T-helper 2 cell treated with Interferon-gamma antibody and Interleukin-4, amounts not matched to agents 5 μg/mL and 100 μg/mL, for 36 hours (primary cell): ENCODE results near the gene ENPP6.
"Not testable (repeated sequence)": the region's sequence is repeated elsewhere in the genome, so short reads cannot be mapped to it uniquely, and the experiment has no call there.

Source experiments
- DNase-seq: peaks from one replicate; pipeline ENCODE4 v3.0.0; 2021; ENCODE audit warnings: low spot score
- H3K27ac Mint-ChIP-seq: one replicate; pipeline ENCODE4 v1.8.0; 2021; ENCODE audit warnings: mild to moderate bottlenecking, mixed read lengths
- H3K27me3 Mint-ChIP-seq: one replicate; pipeline ENCODE4 v1.8.0; 2021; ENCODE audit warnings: low read depth, mixed read lengths
- H3K36me3 Mint-ChIP-seq: one replicate; pipeline ENCODE4 v1.8.0; 2021; ENCODE audit warnings: low read depth, mixed read lengths
- H3K4me1 Mint-ChIP-seq: one replicate; pipeline ENCODE4 v1.8.0; 2021; ENCODE audit warnings: low read depth, mixed read lengths
- H3K4me3 Mint-ChIP-seq: one replicate; pipeline ENCODE4 v1.8.0; 2022; ENCODE audit warnings: mild to moderate bottlenecking, moderate library complexity, mixed read lengths
- H3K9me3 Mint-ChIP-seq: one replicate; pipeline ENCODE4 v1.8.0; 2021; ENCODE audit warnings: mixed read lengths

ENPP6 gene

DNA sequence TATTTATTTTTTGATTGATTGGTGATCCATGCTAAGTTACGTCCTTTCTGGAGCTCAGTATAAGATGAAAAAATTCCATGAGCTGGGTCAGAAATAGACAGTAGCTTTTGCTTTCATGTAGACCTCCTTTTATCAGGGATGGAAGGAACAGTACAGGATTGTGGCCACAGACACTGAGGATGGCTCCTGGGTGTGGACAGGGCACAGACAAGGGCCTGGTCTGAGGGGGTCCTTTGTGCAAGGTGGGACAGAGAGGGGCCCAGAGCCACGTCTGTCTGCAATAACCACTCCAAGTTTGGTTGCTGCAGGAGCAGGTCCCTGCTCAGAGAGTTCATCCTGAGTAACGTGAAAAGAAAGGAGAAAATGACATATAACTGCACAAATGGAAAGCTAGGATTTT, 127.1 kb downstream of the ENPP6 start:
- Mint-ChIP-seq H3K27ac (no peak overlapping the region), H3K4me1 (no peaks in the 10 kb centered on the region), H3K36me3 (no peaks in the 10 kb centered on the region), H3K4me3 (no peak overlapping the region), H3K9me3 (no peaks in the 10 kb centered on the region), H3K27me3 (peaks cover 2% of the 10 kb centered on the region)
- DNase-seq: no peak

DNA sequence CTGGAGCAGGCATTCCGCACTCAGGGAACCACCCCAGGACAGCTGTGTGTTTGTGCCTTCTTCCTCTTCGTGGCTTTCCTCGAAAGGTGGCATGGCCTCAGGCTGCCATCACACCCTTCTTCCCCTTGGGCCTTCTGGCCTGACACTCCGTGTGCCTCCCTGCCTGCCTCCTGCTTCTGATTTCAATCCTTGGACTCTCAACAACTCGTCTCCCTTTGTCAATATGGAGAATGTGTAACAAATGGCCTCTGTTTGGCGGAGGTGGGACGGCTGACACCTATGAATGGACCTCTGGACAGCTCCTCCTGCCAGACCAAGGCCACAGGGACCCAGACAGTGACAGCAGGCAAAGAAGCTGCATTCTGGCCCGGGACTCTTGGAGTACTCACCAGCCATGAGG, 137.0 kb downstream of the ENPP6 start:
- no peaks in the 10 kb centered on the region for H3K36me3 Mint-ChIP-seq
- no peak overlapping the region for H3K27ac Mint-ChIP-seq
- no peak for DNase-seq
- H3K27me3 Mint-ChIP-seq: peaks cover 7% of the 10 kb centered on the region
- H3K9me3 Mint-ChIP-seq: no peaks in the 10 kb centered on the region
- H3K4me3 Mint-ChIP-seq: no peak overlapping the region
- H3K4me1 Mint-ChIP-seq: no peaks in the 10 kb centered on the region

DNA sequence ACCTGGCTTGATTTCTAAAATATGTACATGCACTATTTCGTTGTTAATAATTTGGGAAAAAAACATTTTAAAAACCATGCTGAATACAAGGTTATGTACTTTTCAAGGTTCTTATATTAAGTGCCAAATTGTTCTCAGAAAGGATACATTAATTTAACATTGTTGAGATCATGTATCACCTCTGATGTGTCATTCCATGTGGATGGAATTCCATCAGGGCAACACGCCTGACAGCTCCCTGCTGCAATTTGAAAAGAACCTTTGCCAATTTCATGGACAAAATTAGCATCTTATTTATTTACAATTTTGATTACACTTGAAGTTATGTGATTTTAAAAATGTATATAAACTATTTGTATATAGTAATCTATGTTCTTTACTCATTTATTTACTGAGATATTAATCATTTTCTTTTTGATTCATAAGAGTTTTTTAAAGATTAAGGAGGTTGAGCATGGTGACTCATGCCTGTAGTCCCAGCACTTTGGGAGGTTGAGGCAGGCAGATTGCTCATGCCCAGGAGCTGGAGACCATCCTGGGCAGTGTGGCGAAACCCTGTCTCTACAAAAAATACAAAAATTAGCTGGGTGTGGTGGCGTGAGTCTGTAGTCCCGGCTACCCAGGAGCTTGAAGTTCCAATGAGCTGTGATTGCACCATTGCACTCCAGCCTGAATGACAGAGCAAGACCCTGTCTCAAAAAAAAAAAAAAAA, 142.8 kb downstream of the ENPP6 start:
- Mint-ChIP-seq H3K27ac (no peak overlapping the region), H3K4me1 (no peaks in the 10 kb centered on the region), H3K36me3 (no peaks in the 10 kb centered on the region), H3K9me3 (no peaks in the 10 kb centered on the region), H3K27me3 (peaks cover 16% of the 10 kb centered on the region), H3K4me3 (no peak overlapping the region)
- no peak for DNase-seq

DNA sequence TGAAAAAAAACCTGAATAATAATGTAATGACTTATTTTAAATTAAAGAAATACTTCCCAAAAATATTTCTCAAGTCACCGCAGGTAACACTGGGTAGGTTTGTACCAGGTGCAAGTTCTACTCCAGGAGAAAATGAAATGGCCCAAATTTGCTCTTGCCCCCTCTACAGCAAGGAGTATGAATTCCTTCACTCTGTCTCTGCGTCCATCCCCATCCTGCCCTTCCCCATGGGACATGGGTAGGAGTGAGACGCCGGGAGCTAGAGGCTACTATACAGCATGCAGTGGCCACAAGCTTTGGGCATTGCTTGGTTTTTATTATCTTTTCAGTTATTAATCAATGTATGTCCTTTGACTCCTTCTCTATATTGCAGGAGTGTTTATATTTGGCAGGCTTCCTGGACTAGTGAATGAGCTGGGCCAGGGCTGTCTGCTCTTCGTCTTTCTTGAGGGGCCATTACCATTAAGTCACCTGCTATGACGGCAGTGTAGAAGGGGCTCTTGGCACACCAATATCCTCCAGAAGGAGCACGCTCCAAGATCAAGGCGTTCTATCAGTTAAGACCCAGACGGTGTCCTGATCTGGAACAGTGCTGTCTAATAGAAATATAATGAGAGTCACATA, 149.6 kb downstream of the ENPP6 start:
- Mint-ChIP-seq H3K9me3 (no peaks in the 10 kb centered on the region), H3K4me1 (no peaks in the 10 kb centered on the region), H3K36me3 (no peaks in the 10 kb centered on the region), H3K27ac (no peak overlapping the region), H3K4me3 (no peak overlapping the region), H3K27me3 (peaks cover 12% of the 10 kb centered on the region)
- DNase-seq: no peak

DNA sequence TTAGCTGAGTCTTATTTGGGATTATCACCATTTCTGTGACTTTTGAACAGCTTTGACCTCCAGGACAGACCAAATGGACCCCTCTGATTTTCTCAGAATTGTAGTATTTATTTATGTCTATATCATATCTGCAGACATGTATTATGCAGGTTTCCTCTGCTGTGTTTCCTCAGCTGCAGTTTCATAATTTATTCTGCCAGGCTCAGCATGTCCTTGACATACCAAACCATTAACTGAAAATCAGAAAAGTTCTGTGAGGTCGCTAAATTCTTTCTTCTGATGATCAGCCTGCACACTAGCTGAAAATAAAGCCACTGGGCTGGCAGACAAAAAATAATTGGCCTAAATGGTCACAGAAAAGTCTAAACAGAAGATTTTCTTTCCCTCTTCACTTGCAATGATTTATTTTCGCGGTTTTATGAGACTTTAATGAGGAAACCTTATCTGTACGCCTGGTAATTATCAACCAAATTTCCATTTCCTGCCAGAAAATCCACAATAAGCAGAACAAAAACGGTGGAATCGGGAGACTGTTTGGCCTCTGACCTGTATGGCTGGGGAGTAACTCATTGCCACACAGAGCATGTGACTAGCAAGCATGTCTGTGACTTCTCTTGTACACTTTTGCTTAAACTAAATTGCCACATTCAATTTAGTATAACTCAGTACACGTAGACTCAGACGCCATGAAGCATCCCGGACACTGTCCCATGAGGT, 150.9 kb downstream of the ENPP6 start:
- no peaks in the 10 kb centered on the region for H3K9me3 Mint-ChIP-seq
- no peak overlapping the region for H3K27ac Mint-ChIP-seq
- H3K4me1 Mint-ChIP-seq: no peaks in the 10 kb centered on the region
- no peaks in the 10 kb centered on the region for H3K36me3 Mint-ChIP-seq
- peaks cover 3% of the 10 kb centered on the region for H3K27me3 Mint-ChIP-seq
- no peak overlapping the region for H3K4me3 Mint-ChIP-seq
- no peak for DNase-seq

DNA sequence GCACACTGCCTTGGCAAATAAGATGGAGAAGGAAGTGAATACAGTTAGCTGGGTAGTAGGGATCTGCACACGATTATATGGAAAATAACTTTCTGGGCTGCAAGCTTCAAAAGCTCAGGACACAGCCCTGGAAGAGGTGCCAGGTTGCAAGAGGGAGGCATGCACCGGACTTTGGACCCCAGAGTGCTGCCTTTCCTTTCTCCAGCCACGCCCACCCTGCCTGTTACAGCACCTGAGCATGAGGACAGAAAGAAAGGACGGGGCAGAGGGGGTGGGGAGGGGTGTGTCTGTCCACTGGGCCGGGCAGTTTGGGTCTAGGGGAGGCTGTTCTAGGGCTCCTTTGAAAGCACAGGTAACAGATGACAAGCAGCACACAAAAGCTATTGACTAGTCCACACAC, 152.8 kb downstream of the ENPP6 start:
- H3K9me3 Mint-ChIP-seq: no peaks in the 10 kb centered on the region
- no peak overlapping the region for H3K27ac Mint-ChIP-seq
- no peak overlapping the region for H3K4me3 Mint-ChIP-seq
- H3K4me1 Mint-ChIP-seq: no peaks in the 10 kb centered on the region
- peaks cover 3% of the 10 kb centered on the region for H3K27me3 Mint-ChIP-seq
- no peak for DNase-seq
- H3K36me3 Mint-ChIP-seq: no peaks in the 10 kb centered on the region

DNA sequence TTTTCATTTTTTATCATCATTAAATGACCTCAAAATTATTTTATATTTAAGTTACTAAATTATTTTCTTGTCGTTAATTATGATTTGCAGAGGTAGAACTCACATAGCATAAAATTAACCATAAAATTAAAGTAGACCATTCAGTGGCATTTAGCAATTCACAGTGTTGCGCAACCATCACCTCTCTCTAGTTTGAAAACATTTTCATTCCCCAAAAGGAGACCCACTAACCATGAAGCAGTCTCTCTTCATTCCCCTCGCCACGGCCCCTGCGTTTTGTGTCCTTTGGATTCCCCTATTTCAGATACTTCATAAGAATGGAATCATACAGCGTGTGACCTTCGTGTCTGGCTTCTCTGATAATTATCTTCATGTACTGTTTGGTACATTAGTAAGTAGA, 154.9 kb downstream of the ENPP6 start:
- Mint-ChIP-seq H3K4me1 (no peaks in the 10 kb centered on the region), H3K4me3 (no peak overlapping the region), H3K9me3 (no peaks in the 10 kb centered on the region), H3K36me3 (no peaks in the 10 kb centered on the region), H3K27me3 (peaks cover 3% of the 10 kb centered on the region), H3K27ac (no peak overlapping the region)
- DNase-seq: no peak

DNA sequence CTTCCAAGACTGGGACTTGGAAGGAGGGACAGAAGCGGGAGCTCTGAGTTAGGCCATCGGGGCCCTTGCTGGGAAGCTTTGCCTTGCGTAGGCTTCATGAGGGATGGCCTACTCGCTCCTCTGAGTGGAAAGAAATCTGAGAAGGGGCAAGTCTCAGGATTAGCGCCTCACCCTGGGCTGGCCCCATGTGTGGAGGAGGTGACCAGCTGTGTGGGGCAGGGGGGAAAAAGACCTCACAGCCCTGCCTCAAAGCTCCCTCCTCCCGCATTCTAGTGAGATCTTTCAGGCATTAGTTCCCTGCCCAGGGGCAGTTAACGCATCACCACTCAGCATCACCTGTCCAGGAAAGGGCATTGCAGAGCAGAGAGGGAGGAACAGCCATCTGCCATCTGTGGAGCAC, 156.1 kb downstream of the ENPP6 start:
- H3K9me3 Mint-ChIP-seq: no peaks in the 10 kb centered on the region

DNA sequence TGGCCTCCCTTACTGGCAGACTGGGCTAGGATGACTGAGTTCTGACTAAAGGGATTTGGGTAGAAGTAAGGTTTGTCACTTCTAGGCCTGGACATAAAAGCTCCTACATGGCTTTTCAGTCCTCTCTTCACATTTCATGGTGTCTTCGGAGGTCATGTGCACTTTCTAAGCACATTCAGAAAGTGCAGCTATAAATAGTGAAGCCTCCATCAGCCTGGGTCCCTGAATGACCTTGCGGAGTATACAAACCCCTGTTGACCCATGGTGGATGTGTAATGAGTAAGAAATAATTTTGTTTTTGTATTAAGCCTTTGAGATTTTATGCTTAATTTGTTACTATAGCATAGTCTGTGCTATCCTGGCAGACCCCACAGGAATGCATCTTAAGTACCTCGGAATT, 158.6 kb downstream of the ENPP6 start:
- H3K36me3 Mint-ChIP-seq: no peaks in the 10 kb centered on the region
- no peak overlapping the region for H3K27ac Mint-ChIP-seq
- H3K4me1 Mint-ChIP-seq: no peaks in the 10 kb centered on the region
- H3K9me3 Mint-ChIP-seq: no peaks in the 10 kb centered on the region
- DNase-seq: no peak
- H3K27me3 Mint-ChIP-seq: peaks cover 2% of the 10 kb centered on the region
- no peak overlapping the region for H3K4me3 Mint-ChIP-seq

More for the DNA sequence above, 156.1 kb downstream of the ENPP6 start:
- Mint-ChIP-seq H3K27ac (no peak overlapping the region), H3K27me3 (no peaks in the 10 kb centered on the region), H3K36me3 (no peaks in the 10 kb centered on the region), H3K4me3 (no peak overlapping the region), H3K4me1 (no peaks in the 10 kb centered on the region)
- no peak for DNase-seq

DNA sequence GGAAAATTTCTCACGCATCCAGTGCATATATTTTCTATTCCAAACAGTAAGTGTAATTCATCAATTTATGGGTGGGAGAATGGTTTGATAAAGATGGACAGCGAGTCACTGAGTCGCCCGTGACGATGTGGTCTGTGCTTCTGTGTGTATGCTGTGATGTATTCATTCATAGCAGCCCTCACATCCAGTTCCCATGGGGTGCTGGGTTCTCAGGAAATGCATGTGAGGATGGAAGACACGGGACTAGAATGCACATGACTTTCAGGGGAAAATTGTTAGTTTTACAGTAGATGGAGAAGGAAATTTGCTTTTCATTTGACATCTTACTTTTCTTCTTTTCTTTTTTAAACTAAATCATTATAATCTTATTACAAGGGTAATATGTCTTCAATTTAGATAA, 159.6 kb downstream of the ENPP6 start:
- no peaks in the 10 kb centered on the region for H3K36me3 Mint-ChIP-seq
- no peaks in the 10 kb centered on the region for H3K4me1 Mint-ChIP-seq
- H3K9me3 Mint-ChIP-seq: no peaks in the 10 kb centered on the region
- peaks cover 2% of the 10 kb centered on the region for H3K27me3 Mint-ChIP-seq
- no peak for DNase-seq
- H3K4me3 Mint-ChIP-seq: no peak overlapping the region
- no peak overlapping the region for H3K27ac Mint-ChIP-seq

DNA sequence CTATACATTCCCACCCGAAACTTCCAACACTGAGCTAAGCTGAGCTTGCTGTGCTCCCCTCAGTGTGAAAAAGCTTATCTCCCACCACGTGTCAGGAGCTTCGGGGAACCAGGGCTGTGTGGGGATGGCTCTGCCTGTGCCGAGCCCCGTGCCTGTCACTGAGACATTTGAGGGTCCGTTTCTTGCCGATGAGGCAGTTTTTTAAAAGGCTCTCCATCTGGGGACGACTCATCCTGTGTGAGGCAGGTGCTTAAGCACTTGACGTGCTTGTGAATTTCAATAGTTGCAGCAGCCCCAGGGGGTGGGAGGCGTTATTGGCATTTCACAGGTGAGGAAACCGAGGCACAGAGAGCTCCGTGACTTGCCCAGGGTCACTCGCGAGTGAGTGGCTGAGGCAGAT, 160.8 kb downstream of the ENPP6 start:
- no peak for DNase-seq
- no peaks in the 10 kb centered on the region for H3K4me1 Mint-ChIP-seq
- H3K4me3 Mint-ChIP-seq: no peak overlapping the region
- H3K9me3 Mint-ChIP-seq: no peaks in the 10 kb centered on the region
- no peak overlapping the region for H3K27ac Mint-ChIP-seq
- peaks cover 2% of the 10 kb centered on the region for H3K27me3 Mint-ChIP-seq
- H3K36me3 Mint-ChIP-seq: no peaks in the 10 kb centered on the region

DNA sequence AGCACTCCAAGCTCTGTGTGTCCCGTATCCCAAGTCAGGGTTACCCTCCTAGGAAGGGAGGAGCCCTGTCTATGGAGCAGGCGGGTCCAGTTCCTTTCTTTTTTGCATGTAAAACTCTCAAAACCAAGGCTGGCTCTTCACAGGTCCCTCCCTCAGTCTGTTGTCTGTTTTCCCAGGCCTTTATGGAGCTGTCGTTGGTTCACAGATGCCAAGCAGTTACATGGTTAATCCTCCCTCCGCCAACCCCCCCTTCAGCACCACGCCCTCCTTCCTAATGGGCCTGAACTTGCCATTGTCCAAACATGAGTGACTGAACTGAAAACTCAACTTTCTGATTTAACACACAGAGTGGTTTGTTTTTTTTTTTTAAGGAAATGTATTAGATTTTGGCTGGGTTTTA, 164.2 kb downstream of the ENPP6 start:
- DNase-seq: no peak
- Mint-ChIP-seq H3K27ac (no peak overlapping the region), H3K4me1 (no peaks in the 10 kb centered on the region), H3K9me3 (peaks cover 4% of the 10 kb centered on the region), H3K4me3 (no peak overlapping the region), H3K27me3 (peaks cover 2% of the 10 kb centered on the region), H3K36me3 (no peaks in the 10 kb centered on the region)

DNA sequence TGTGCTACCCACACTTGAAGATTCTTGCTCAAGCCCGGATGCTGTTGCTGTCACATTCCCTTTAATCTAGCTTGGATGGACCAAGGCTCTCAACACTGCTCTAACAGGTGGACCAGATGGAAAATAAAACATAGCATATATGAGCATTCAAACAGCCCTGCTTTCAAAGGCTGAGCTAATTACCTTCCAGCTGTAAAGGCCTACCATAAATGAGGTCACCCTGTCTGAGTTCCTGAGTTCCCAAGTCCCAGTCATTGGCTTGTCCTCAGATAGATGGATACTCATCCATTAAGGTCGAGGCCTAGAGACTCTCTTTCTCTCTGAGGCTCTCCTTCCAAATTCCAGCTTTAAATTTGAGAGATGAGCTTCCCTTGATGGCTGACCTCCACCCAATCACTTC, 165.1 kb downstream of the ENPP6 start:
- Mint-ChIP-seq H3K9me3 (peaks cover 8% of the 10 kb centered on the region), H3K4me1 (peaks cover 2% of the 10 kb centered on the region), H3K27me3 (peaks cover 4% of the 10 kb centered on the region), H3K27ac (no peak overlapping the region), H3K4me3 (no peak overlapping the region), H3K36me3 (no peaks in the 10 kb centered on the region)
- no peak for DNase-seq

DNA sequence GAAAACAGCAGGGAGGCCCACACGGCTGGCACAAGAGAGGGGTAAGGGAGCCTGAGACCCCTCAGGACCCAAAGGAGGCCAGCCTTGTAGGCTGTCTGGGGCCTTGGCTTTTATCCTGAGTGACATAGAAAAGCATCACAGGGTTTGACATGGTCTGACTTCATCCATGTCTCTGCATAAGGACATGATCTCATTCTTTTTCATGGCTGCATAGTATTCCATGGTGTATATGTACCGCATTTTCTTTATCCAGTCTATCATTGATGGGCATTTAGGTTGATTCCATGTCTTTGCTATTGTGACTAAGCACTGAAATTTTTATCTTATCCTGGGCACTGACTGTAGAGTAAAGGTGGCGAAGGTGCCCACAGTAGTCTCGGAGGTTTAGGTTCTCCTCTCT, 166.4 kb downstream of the ENPP6 start:
- H3K4me3 Mint-ChIP-seq, DNase-seq, H3K36me3 Mint-ChIP-seq, H3K4me1 Mint-ChIP-seq, H3K27ac Mint-ChIP-seq, H3K27me3 Mint-ChIP-seq: not testable (repeated sequence)
- H3K9me3 Mint-ChIP-seq: peaks cover 20% of the 10 kb centered on the region
